K562 (cell line): Measurements from ENCODE around the gene RHOB. TPM values are rescaled to one million over a fixed set of nuclear protein-coding genes. Genes with fewer than 3 reads are reported as not detected.

ENCODE experiments used
- ATAC-seq: fragments of 200-7000 bp; cut with Tn5 transposase; 3 replicates; pipeline ENCODE4 v1.9.1; 2020; ENCODE audit warnings: moderate library complexity
- BruUV-seq: library from RNA; stranded (reverse); fragments of 400-500 nt; replicated peaks from 2 replicates; lab custom pipeline; 2021; lab: Mats Ljungman, UMichigan
- CTCF ChIA-PET: fragments of 300-600 bp; formaldehyde crosslinking; extraction: SDS; loops from one replicate; lab custom pipeline; 2021; ENCODE audit warnings: low intra/inter-chr PET ratio; lab: Yijun Ruan, JAX
- POLR2A ChIA-PET: fragments of 300-600, 350-650 bp; sonication (Branson Sonifier 250); formaldehyde crosslinking; extraction: SDS; loops from one replicate; lab custom pipeline; 2021; ENCODE audit warnings: antibody characterized with exemption, inconsistent platforms; lab: Yijun Ruan, JAX
- DNase-seq, 4 experiments: peaks; one replicate each; pipeline versions ENCODE4 v3.0.0 to v3.0.0-alpha.2; 2011 to 2018; ENCODE audit warnings: low spot score in 3 of 4, mixed read lengths in 3 of 4; ENCODE audit errors: extremely low read depth in 1 of 4
- FAIRE-seq: peaks from 2 replicates; lab custom pipeline; 2011; peaks lifted over from hg19 to GRCh38; lab: Jason Lieb, UNC
- H2AFZ ChIP-seq: 2 replicates; pipeline ENCODE4 v1.6.0; 2011; ENCODE audit warnings: low read depth, low read length, control low read depth, inconsistent platforms
- H3K27ac ChIP-seq: fragments of 200-600 bp; 3 replicates; pipeline ENCODE4 v1.8.0; 2011; ENCODE audit warnings: low read depth, mild to moderate bottlenecking, control low read depth, inconsistent platforms, low read length, moderate library complexity, mixed read lengths; ENCODE audit errors: extremely low read depth
- H3K27me3 ChIP-seq, 2 experiments: fragments of 300-600 bp in 1 of 2; 2 replicates in 1 of 2; 3 replicates in 1 of 2; pipeline versions ENCODE4 v1.6.0 to v1.8.0; 2011; ENCODE audit warnings: inconsistent platforms in 2 of 2, low read length in 2 of 2, mild to moderate bottlenecking in 1 of 2, mixed read lengths in 1 of 2, moderate library complexity in 1 of 2; ENCODE audit not compliant: control insufficient read depth in 2 of 2, insufficient read depth in 2 of 2
- H3K36me3 ChIP-seq: fragments of 300-600 bp; 3 replicates; pipeline ENCODE4 v1.8.0; 2011; ENCODE audit warnings: mild to moderate bottlenecking, low read length, inconsistent platforms; ENCODE audit not compliant: control insufficient read depth, insufficient read depth
- H3K4me1 ChIP-seq, 2 experiments: fragments of 200-600 bp in 1 of 2; replicated peaks in 1 of 2; 2 replicates in 1 of 2; 3 replicates in 1 of 2; pipeline versions ENCODE4 v1.5.1 to v1.8.0; 2011; ENCODE audit warnings: inconsistent platforms in 2 of 2, low read length in 2 of 2, mild to moderate bottlenecking in 1 of 2, mixed read lengths in 1 of 2, moderate library complexity in 1 of 2; ENCODE audit not compliant: control insufficient read depth in 2 of 2, insufficient read depth in 2 of 2
- H3K4me2 ChIP-seq: 2 replicates; pipeline ENCODE4 v1.6.1; 2011; ENCODE audit warnings: low read length, control low read depth, inconsistent platforms, mixed read lengths; ENCODE audit not compliant: insufficient read depth
- H3K4me3 ChIP-seq: fragments of 200-600 bp; sonication (generic), shearing (Covaris generic); 2 replicates; pipeline ENCODE4 v1.5.1; 2016; ENCODE audit warnings: control low read depth, inconsistent platforms
- H3K79me2 ChIP-seq: fragments of 200-600 bp; 3 replicates; pipeline ENCODE4 v1.8.0; 2011; ENCODE audit warnings: low read length, inconsistent platforms; ENCODE audit not compliant: control insufficient read depth, insufficient read depth
- H3K9ac ChIP-seq, 2 experiments: 2 replicates each; pipeline versions ENCODE4 v1.6.0 to v1.6.1; 2011; ENCODE audit warnings: low read depth in 2 of 2, low read length in 2 of 2, control low read depth in 1 of 2, inconsistent platforms in 1 of 2, mild to moderate bottlenecking in 1 of 2, mixed read lengths in 1 of 2; ENCODE audit not compliant: insufficient read depth in 1 of 2
- H3K9me1 ChIP-seq: one replicate; pipeline ENCODE4 v1.6.0; 2011; ENCODE audit warnings: inconsistent platforms, mild to moderate bottlenecking, low read length, moderate library complexity; ENCODE audit not compliant: control insufficient read depth, insufficient read depth
- H3K9me3 ChIP-seq: replicated peaks from 2 replicates; pipeline ENCODE4 v1.5.1; 2011; ENCODE audit warnings: low read depth, low read length, inconsistent platforms; ENCODE audit not compliant: control insufficient read depth, insufficient read depth
- H4K20me1 ChIP-seq: replicated peaks from 2 replicates; pipeline ENCODE4 v1.6.1; 2011; ENCODE audit warnings: low read length, inconsistent platforms, mixed read lengths; ENCODE audit not compliant: control insufficient read depth, insufficient read depth
- CBX3 ChIP-seq, 2 experiments: IDR thresholded peaks; 1 replicate in 1 of 2; 2 replicates in 1 of 2; pipeline ENCODE4 v1.6.1; 2012; ENCODE audit warnings: inconsistent platforms in 2 of 2, low read length in 2 of 2, borderline replicate concordance in 1 of 2, control low read depth in 1 of 2
- ETV1 ChIP-seq: fragments of 450-650 bp; conservative IDR thresholded peaks from 2 replicates; pipeline ENCODE4 v1.6.1; 2016; ENCODE audit warnings: missing genetic modification characterization, control low read depth, low read depth, missing compliant biosample characterization
- NELFE ChIP-seq: IDR thresholded peaks from 2 replicates; pipeline ENCODE4 v1.6.1; 2011; ENCODE audit warnings: mild to moderate bottlenecking; ENCODE audit not compliant: insufficient read depth, insufficient read length
- NFYB ChIP-seq: IDR thresholded peaks from 2 replicates; pipeline ENCODE4 v1.6.1; 2011; ENCODE audit warnings: mild to moderate bottlenecking, moderate library complexity; ENCODE audit not compliant: insufficient read length; ENCODE audit errors: extremely low read depth
- PHF20 ChIP-seq: fragments of 450-650 bp; IDR thresholded peaks from 2 replicates; pipeline ENCODE4 v1.6.1; 2018; ENCODE audit not compliant: partially characterized antibody
- POLR2H ChIP-seq: IDR thresholded peaks from 2 replicates; pipeline ENCODE4 v1.6.1; 2016; ENCODE audit warnings: missing genetic modification characterization, low read depth, mild to moderate bottlenecking, control low read depth, missing compliant biosample characterization, moderate library complexity
- PTRF ChIP-seq: fragments of 450-650 bp; IDR thresholded peaks from 2 replicates; pipeline ENCODE4 v1.6.1; 2016; ENCODE audit warnings: mild to moderate bottlenecking, missing genetic modification characterization, missing compliant biosample characterization
- TARDBP ChIP-seq: fragments of 450-650 bp; IDR thresholded peaks from 2 replicates; pipeline ENCODE4 v1.6.1; 2016
- ZKSCAN1 ChIP-seq: fragments of 150-350 bp; IDR thresholded peaks from 2 replicates; pipeline ENCODE4 v1.6.1; 2016; ENCODE audit warnings: low read depth, low read length
- ZNF347 ChIP-seq: fragments of 450-650 bp; formaldehyde crosslinking; IDR thresholded peaks from 2 replicates; pipeline ENCODE4 v1.4.0; 2020; ENCODE audit warnings: low read depth, mild to moderate bottlenecking, moderate library complexity
- WGBS: fragments of 100-300 bp; shearing (Covaris generic); methylation state at CpG from one replicate; pipeline ENCODE4 v1.1.6; 2016; ENCODE audit warnings: low coverage, mixed read lengths; ENCODE audit not compliant: insufficient coverage; ENCODE audit errors: missing lambda C conversion rate; 5-methylcytosine and 5-hydroxymethylcytosine counted together
- in situ Hi-C: fragments of 300-500 bp; cut with MboI; formaldehyde crosslinking; loops from 4 replicates; pipeline ENCODE4 v1.15.0; 2018; ENCODE audit warnings: inconsistent platforms, mixed read lengths
- intact Hi-C: fragments of 100-400 bp; cut with micrococcal nuclease; formaldehyde crosslinking; loops from 2 replicates; pipeline ENCODE4 v1.14.2; 2022
- polyA plus RNA-seq, 8 experiments: library from polyadenylated mRNA; depleted of rRNA in 4 of 8; stranded (reverse) in 5 of 8; unstranded in 3 of 8; fragments of >200 nt; fragmentation: Nextera tagmentation in 2 of 8; fragmentation: Illumina TruSeq in 1 of 8; extraction: Ambion mirVana in 2 of 8; extraction: Trizol in 1 of 8; gene quantifications; 2 replicates each; pipeline versions ENCODE4 v1.2.1 to v1.2.3, GENCODE V29; 2011 to 2014; ENCODE audit warnings: inconsistent platforms in 1 of 8, missing spikeins in 1 of 8
- total RNA-seq, 7 experiments: library from RNA; depleted of rRNA in 6 of 7; stranded (reverse); fragments of >200 nt in 6 of 7; fragmentation: Illumina TruSeq in 2 of 7; extraction: Trizol in 2 of 7; gene quantifications; 2 replicates each; pipeline versions ENCODE4 v1.2.1 to v1.2.3, GENCODE V29; 2011 to 2021; ENCODE audit warnings: low replicate concordance in 1 of 7
- TF ChIP-seq, protein P1 (sequence below): sonication (generic); IDR thresholded peaks from 2 replicates; pipeline ENCODE4 v1.6.1; 2016
- TF ChIP-seq, protein P2 (sequence below): fragments of 450-650 bp; IDR thresholded peaks from 2 replicates; pipeline ENCODE4 v1.6.1; 2016; ENCODE audit warnings: missing biosample characterization, missing genetic modification characterization
- TF ChIP-seq, protein P3 (sequence below): fragments of 250-450 bp; sonication (Bioruptor Pico); IDR thresholded peaks from 2 replicates; pipeline ENCODE4 v1.9.0; 2021; ENCODE audit warnings: mild to moderate bottlenecking
- TF ChIP-seq, protein P4 (sequence below), 3 experiments: fragments of 200-800 bp in 1 of 3; sonication (Bioruptor generic) in 1 of 3; sonication (generic) in 1 of 3; formaldehyde crosslinking in 1 of 3; IDR thresholded peaks; 2 replicates each; pipeline versions ENCODE4 v1.6.1 to v1.8.0; 2016 to 2022; ENCODE audit warnings: mild to moderate bottlenecking in 2 of 3, missing compliant biosample characterization in 2 of 3, missing genetic modification characterization in 2 of 3, missing genetic modification reagents in 1 of 3
- TF ChIP-seq, protein P5 (sequence below): fragments of 450-650 bp; IDR thresholded peaks from 2 replicates; pipeline ENCODE4 v1.7.1; 2018; ENCODE audit warnings: mild to moderate bottlenecking, low read depth; ENCODE audit not compliant: partially characterized antibody

Gene RHOB
- total and polyA plus RNA-seq, 9 of the 15 experiments (the other 6 are each of a cell fraction or from before 2014, with no cell fraction given) = 0.07 to 4.8 (median 1.1) TPM

DNA sequence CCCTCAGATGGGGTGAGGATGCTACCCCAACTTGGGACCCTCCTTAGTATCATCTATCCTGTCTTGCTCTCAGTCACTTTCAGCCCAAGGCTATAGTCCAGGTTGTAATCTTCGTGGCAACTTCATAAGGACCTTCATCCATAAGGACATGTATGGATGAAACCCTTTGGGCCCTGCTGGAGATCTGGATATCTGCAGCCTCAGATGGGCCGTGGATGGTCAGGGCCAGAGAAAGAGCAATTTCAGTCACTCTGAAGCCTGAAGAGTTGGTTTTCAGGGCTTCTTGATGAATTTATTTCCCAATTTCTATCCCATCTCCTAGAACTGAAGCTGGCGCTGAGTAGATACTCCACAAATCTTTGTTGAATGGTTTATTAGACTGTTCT, 28.7 kb downstream of the RHOB start:
- Histone ChIP-seq H3K27ac (no peak overlapping the region), H3K4me1 (no peaks in the 10 kb centered on the region), H3K4me2 (no peak overlapping the region), H3K36me3 (no peaks in the 10 kb centered on the region), H3K79me2 (no peaks in the 10 kb centered on the region), H4K20me1 (no peaks in the 10 kb centered on the region), H3K27me3 (peaks cover 0 to 21% of the 10 kb centered on the region in 2 experiments; a peak in 2 of 5 replicates), H3K9me1 (no peaks in the 10 kb centered on the region), H3K4me3 (no peak overlapping the region), H3K9me3 (no peaks in the 10 kb centered on the region), H3K9ac (no peak overlapping the region), H2AFZ (no peak overlapping the region)
- CTCF ChIA-PET = no interaction called here
- POLR2A ChIA-PET = no interaction called here
- no peak for FAIRE-seq
- no peak for ATAC-seq
- in situ Hi-C loops (no loop called here), intact Hi-C loops (no loop called here)
- TF ChIP-seq, protein P1, sequence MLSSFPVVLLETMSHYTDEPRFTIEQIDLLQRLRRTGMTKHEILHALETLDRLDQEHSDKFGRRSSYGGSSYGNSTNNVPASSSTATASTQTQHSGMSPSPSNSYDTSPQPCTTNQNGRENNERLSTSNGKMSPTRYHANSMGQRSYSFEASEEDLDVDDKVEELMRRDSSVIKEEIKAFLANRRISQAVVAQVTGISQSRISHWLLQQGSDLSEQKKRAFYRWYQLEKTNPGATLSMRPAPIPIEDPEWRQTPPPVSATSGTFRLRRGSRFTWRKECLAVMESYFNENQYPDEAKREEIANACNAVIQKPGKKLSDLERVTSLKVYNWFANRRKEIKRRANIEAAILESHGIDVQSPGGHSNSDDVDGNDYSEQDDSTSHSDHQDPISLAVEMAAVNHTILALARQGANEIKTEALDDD = no peak
- TF ChIP-seq NFYB (no peak), CBX3 (IDR thresholded peaks at IDR 0.05; ENCODE audit: borderline replicate concordance in 1 of 2, low read length in 2 of 2) (no peak), TARDBP (no peak), PTRF (tag) (no peak), ZKSCAN1 (no peak), ZNF347 (CRISPR knock-in tag) (no peak), PHF20 (no peak), ETV1 (no peak), POLR2H (tag) (no peak), NELFE (no peak)
- TF ChIP-seq, protein P2, sequence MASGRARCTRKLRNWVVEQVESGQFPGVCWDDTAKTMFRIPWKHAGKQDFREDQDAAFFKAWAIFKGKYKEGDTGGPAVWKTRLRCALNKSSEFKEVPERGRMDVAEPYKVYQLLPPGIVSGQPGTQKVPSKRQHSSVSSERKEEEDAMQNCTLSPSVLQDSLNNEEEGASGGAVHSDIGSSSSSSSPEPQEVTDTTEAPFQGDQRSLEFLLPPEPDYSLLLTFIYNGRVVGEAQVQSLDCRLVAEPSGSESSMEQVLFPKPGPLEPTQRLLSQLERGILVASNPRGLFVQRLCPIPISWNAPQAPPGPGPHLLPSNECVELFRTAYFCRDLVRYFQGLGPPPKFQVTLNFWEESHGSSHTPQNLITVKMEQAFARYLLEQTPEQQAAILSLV (tag) = no peak
- TF ChIP-seq, protein P3, sequence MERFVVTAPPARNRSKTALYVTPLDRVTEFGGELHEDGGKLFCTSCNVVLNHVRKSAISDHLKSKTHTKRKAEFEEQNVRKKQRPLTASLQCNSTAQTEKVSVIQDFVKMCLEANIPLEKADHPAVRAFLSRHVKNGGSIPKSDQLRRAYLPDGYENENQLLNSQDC (CRISPR knock-in tag) = no peak
- TF ChIP-seq, protein P4, sequence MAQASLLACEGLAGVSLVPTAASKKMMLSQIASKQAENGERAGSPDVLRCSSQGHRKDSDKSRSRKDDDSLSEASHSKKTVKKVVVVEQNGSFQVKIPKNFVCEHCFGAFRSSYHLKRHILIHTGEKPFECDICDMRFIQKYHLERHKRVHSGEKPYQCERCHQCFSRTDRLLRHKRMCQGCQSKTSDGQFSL (CRISPR knock-in tag; IDR thresholded peaks at IDR 0.05) = no peak
- TF ChIP-seq, protein P4 (tag; IDR thresholded peaks at IDR 0.05) = no peak
- TF ChIP-seq, protein P5, sequence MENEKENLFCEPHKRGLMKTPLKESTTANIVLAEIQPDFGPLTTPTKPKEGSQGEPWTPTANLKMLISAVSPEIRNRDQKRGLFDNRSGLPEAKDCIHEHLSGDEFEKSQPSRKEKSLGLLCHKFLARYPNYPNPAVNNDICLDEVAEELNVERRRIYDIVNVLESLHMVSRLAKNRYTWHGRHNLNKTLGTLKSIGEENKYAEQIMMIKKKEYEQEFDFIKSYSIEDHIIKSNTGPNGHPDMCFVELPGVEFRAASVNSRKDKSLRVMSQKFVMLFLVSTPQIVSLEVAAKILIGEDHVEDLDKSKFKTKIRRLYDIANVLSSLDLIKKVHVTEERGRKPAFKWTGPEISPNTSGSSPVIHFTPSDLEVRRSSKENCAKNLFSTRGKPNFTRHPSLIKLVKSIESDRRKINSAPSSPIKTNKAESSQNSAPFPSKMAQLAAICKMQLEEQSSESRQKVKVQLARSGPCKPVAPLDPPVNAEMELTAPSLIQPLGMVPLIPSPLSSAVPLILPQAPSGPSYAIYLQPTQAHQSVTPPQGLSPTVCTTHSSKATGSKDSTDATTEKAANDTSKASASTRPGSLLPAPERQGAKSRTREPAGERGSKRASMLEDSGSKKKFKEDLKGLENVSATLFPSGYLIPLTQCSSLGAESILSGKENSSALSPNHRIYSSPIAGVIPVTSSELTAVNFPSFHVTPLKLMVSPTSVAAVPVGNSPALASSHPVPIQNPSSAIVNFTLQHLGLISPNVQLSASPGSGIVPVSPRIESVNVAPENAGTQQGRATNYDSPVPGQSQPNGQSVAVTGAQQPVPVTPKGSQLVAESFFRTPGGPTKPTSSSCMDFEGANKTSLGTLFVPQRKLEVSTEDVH = no peak
- 25% methylated on average over 3 of the region's 3 CpGs for WGBS
- DNase-seq = no peak
- no TSS peak for BruUV-seq
